ENCODE measurements around the gene TPO. TPM values are rescaled to one million over a fixed set of nuclear protein-coding genes. Genes with fewer than 3 reads are reported as not detected.

TPO gene
- total and polyA plus RNA-seq, 4 donors = not detected

DNA sequence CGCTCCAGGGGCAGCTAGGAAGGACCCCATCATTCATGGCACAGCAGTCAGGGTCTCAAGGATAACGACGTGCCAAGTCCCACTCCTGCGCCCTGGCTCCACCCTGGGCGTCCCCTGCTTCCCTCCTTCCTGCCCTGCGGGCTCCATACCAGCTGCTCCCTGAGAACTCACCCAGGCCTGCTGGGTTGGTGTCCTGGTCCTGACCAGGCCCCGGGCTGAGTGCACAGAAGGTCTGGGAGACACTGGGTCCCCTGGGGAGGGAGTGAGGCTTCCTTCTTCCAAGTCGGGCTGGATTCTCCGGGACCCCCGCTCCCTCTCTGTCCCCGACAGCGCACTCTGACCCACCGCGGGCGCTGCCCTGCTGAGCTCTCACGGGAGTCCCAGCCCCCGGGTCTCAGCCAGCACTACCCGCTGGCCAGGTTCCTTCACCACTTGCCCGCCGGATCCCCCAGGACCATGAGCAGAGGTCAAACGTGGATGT lies 170.8 kb downstream of the TPO start:
- WGBS = 90% methylated on average over 21 of the region's 21 CpGs
- H3K27ac ChIP-seq (ENCODE audit: low read depth in 1 of 2, low read length in 2 of 2) = no peak overlapping the region
- no peak overlapping the region for H3K4me3 ChIP-seq (ENCODE audit: low read depth in 1 of 3, low read length in 3 of 3)
- no peaks in the 10 kb centered on the region for H3K4me1 ChIP-seq (ENCODE audit: control insufficient read depth in 4 of 4, insufficient read depth in 4 of 4, low read length in 3 of 4)
- no peaks in the 10 kb centered on the region for H3K27me3 ChIP-seq (ENCODE audit: control insufficient read depth in 4 of 4, insufficient read depth in 4 of 4, low read length in 3 of 4)
- TF ChIP-seq, protein P1, sequence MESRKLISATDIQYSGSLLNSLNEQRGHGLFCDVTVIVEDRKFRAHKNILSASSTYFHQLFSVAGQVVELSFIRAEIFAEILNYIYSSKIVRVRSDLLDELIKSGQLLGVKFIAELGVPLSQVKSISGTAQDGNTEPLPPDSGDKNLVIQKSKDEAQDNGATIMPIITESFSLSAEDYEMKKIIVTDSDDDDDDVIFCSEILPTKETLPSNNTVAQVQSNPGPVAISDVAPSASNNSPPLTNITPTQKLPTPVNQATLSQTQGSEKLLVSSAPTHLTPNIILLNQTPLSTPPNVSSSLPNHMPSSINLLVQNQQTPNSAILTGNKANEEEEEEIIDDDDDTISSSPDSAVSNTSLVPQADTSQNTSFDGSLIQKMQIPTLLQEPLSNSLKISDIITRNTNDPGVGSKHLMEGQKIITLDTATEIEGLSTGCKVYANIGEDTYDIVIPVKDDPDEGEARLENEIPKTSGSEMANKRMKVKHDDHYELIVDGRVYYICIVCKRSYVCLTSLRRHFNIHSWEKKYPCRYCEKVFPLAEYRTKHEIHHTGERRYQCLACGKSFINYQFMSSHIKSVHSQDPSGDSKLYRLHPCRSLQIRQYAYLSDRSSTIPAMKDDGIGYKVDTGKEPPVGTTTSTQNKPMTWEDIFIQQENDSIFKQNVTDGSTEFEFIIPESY (IDR thresholded peaks at IDR 0.05) = no peak
- no peak for TF ChIP-seq FOXA2 (IDR thresholded peaks at IDR 0.05)
- no peak for TF ChIP-seq YY1 (IDR thresholded peaks at IDR 0.05)
- TF ChIP-seq, protein P2, sequence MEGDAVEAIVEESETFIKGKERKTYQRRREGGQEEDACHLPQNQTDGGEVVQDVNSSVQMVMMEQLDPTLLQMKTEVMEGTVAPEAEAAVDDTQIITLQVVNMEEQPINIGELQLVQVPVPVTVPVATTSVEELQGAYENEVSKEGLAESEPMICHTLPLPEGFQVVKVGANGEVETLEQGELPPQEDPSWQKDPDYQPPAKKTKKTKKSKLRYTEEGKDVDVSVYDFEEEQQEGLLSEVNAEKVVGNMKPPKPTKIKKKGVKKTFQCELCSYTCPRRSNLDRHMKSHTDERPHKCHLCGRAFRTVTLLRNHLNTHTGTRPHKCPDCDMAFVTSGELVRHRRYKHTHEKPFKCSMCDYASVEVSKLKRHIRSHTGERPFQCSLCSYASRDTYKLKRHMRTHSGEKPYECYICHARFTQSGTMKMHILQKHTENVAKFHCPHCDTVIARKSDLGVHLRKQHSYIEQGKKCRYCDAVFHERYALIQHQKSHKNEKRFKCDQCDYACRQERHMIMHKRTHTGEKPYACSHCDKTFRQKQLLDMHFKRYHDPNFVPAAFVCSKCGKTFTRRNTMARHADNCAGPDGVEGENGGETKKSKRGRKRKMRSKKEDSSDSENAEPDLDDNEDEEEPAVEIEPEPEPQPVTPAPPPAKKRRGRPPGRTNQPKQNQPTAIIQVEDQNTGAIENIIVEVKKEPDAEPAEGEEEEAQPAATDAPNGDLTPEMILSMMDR (IDR thresholded peaks at IDR 0.05; ENCODE audit: low read depth, low read length, missing input control) = no peak
- TF ChIP-seq FOXA1 (IDR thresholded peaks at IDR 0.05) = no peak
- no peak for TF ChIP-seq HNF4G (IDR thresholded peaks at IDR 0.05)
- no peak for TF ChIP-seq RXRA (IDR thresholded peaks at IDR 0.05)
- TF ChIP-seq EGR1 (IDR thresholded peaks at IDR 0.05; ENCODE audit: low read depth in 2 of 2) = no peak
- TF ChIP-seq, protein P3, sequence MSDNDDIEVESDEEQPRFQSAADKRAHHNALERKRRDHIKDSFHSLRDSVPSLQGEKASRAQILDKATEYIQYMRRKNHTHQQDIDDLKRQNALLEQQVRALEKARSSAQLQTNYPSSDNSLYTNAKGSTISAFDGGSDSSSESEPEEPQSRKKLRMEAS (IDR thresholded peaks at IDR 0.05) = no peak
- no peak for TF ChIP-seq SP1 (IDR thresholded peaks at IDR 0.05)
- TF ChIP-seq, protein P4, sequence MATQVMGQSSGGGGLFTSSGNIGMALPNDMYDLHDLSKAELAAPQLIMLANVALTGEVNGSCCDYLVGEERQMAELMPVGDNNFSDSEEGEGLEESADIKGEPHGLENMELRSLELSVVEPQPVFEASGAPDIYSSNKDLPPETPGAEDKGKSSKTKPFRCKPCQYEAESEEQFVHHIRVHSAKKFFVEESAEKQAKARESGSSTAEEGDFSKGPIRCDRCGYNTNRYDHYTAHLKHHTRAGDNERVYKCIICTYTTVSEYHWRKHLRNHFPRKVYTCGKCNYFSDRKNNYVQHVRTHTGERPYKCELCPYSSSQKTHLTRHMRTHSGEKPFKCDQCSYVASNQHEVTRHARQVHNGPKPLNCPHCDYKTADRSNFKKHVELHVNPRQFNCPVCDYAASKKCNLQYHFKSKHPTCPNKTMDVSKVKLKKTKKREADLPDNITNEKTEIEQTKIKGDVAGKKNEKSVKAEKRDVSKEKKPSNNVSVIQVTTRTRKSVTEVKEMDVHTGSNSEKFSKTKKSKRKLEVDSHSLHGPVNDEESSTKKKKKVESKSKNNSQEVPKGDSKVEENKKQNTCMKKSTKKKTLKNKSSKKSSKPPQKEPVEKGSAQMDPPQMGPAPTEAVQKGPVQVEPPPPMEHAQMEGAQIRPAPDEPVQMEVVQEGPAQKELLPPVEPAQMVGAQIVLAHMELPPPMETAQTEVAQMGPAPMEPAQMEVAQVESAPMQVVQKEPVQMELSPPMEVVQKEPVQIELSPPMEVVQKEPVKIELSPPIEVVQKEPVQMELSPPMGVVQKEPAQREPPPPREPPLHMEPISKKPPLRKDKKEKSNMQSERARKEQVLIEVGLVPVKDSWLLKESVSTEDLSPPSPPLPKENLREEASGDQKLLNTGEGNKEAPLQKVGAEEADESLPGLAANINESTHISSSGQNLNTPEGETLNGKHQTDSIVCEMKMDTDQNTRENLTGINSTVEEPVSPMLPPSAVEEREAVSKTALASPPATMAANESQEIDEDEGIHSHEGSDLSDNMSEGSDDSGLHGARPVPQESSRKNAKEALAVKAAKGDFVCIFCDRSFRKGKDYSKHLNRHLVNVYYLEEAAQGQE (IDR thresholded peaks at IDR 0.05) = no peak
- TF ChIP-seq, protein P5, sequence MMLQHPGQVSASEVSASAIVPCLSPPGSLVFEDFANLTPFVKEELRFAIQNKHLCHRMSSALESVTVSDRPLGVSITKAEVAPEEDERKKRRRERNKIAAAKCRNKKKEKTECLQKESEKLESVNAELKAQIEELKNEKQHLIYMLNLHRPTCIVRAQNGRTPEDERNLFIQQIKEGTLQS (IDR thresholded peaks at IDR 0.05) = no peak
- no peak for TF ChIP-seq GABPA (IDR thresholded peaks at IDR 0.05 in 1 of 2, conservative IDR thresholded peaks at IDR 0.05 in 1 of 2)
- no peak for TF ChIP-seq RAD21 (IDR thresholded peaks at IDR 0.05)
- TF ChIP-seq HNF4A (conservative IDR thresholded peaks at IDR 0.05) = no peak
- H3K9ac ChIP-seq (ENCODE audit: low read depth in 1 of 2, low read length in 2 of 2) = no peak overlapping the region
- no peaks in the 10 kb centered on the region for H3K36me3 ChIP-seq (ENCODE audit: control insufficient read depth in 4 of 4, insufficient read depth in 3 of 4, low read depth in 1 of 4, low read length in 3 of 4)
- no peaks in the 10 kb centered on the region for H3K9me3 ChIP-seq (ENCODE audit: control insufficient read depth in 4 of 4, low read length in 3 of 4)
- no peak for DNase-seq (ENCODE audit: low spot score)

Measured in liver (tissue), 9 donors.